Suprapubic skin (tissue), 3 donors: Measurements from ENCODE around the gene FER.

Source experiments
- POLR2AphosphoS5 ChIP-seq, 3 donors: sonication (generic); formaldehyde crosslinking; IDR thresholded peaks; one replicate each; pipeline ENCODE4 v1.6.1; 2017; ENCODE audit warnings: antibody characterized with exemption in 3 of 3
- TF ChIP-seq, protein P1 (sequence below), 2 donors: fragments of 200-600 bp in 1 of 2; fragments of 450-650 bp in 1 of 2; sonication (generic) in 1 of 2; IDR thresholded peaks; one replicate each; pipeline ENCODE4 v1.5.1; 2016 to 2019; ENCODE audit warnings: antibody characterized with exemption in 2 of 2, mild to moderate bottlenecking in 1 of 2, moderate library complexity in 1 of 2

- TF ChIP-seq POLR2AphosphoS5 (IDR thresholded peaks at IDR 0.05): no peak
- TF ChIP-seq, protein P1, sequence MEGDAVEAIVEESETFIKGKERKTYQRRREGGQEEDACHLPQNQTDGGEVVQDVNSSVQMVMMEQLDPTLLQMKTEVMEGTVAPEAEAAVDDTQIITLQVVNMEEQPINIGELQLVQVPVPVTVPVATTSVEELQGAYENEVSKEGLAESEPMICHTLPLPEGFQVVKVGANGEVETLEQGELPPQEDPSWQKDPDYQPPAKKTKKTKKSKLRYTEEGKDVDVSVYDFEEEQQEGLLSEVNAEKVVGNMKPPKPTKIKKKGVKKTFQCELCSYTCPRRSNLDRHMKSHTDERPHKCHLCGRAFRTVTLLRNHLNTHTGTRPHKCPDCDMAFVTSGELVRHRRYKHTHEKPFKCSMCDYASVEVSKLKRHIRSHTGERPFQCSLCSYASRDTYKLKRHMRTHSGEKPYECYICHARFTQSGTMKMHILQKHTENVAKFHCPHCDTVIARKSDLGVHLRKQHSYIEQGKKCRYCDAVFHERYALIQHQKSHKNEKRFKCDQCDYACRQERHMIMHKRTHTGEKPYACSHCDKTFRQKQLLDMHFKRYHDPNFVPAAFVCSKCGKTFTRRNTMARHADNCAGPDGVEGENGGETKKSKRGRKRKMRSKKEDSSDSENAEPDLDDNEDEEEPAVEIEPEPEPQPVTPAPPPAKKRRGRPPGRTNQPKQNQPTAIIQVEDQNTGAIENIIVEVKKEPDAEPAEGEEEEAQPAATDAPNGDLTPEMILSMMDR (IDR thresholded peaks at IDR 0.05): no peak
Observed at GRCh38 chr5:109164001-109164400, 416.3 kb downstream of the FER start.
